ENCODE results near the gene OBP2A. TPM values are rescaled to one million over a fixed set of nuclear protein-coding genes. Genes with fewer than 3 reads are reported as not detected.
"Not testable (repeated sequence)": the region's sequence is repeated elsewhere in the genome, so short reads cannot be mapped to it uniquely, and the experiment has no call there.

The OBP2A gene
- polyA plus RNA-seq, 5 donors: not detected

- DNase-seq: no peak
These were observed 36.5 kb upstream of the OBP2A start for GRCh38 chr9:135509458-135509857.

GRCh38 chr9:135512241-135512603, 33.7 kb upstream of the OBP2A start:
- no peak for DNase-seq

- DNase-seq: no peak
These were observed 33.0 kb upstream of the OBP2A start for GRCh38 chr9:135512904-135513303.

GRCh38 chr9:135513351-135513846, 32.5 kb upstream of the OBP2A start:
- DNase-seq: no peak

- not testable (repeated sequence) for DNase-seq
These were observed 32.0 kb upstream of the OBP2A start for GRCh38 chr9:135513906-135514305.

GRCh38 chr9:135514342-135515082, 31.4 kb upstream of the OBP2A start:
- no peak for DNase-seq

GRCh38 chr9:135515083-135515951, 30.6 kb upstream of the OBP2A start:
- DNase-seq: no peak

- DNase-seq: no peak
These were observed 29.6 kb upstream of the OBP2A start for GRCh38 chr9:135516132-135516860.

GRCh38 chr9:135517407-135517822, 28.5 kb upstream of the OBP2A start:
- no peak for DNase-seq

- no peak for DNase-seq
These were observed 26.6 kb upstream of the OBP2A start for GRCh38 chr9:135519179-135519971.

- no peak for DNase-seq
These were observed 24.9 kb upstream of the OBP2A start, which contains the start of gene LCN1 for GRCh38 chr9:135520916-135521607. Gene LCN1 (plus strand): TSS chr9:135521440. CDS start chr9:135521498, 58 bp downstream.

GRCh38 chr9:135521608-135522095, 24.3 kb upstream of the OBP2A start:
- no peak for DNase-seq

GRCh38 chr9:135522137-135522877, 23.6 kb upstream of the OBP2A start:
- no peak for DNase-seq

GRCh38 chr9:135522931-135523330, 23.0 kb upstream of the OBP2A start:
- no peak for DNase-seq

- DNase-seq: no peak
These were observed 22.3 kb upstream of the OBP2A start for GRCh38 chr9:135523521-135524129.

GRCh38 chr9:135524130-135524861, 21.6 kb upstream of the OBP2A start:
- DNase-seq: no peak

- DNase-seq: no peak
These were observed 20.5 kb upstream of the OBP2A start for GRCh38 chr9:135525241-135526088.
